HG03460 (cell line): Measurements from ENCODE around the gene RPS24.
"Not testable (repeated sequence)": the region's sequence is repeated elsewhere in the genome, so short reads cannot be mapped to it uniquely, and the experiment has no call there.

Experiments used
- ATAC-seq: cut with Tn5 transposase; IDR thresholded peaks from one replicate; pipeline ENCODE4 v1.9.1; 2021; ENCODE audit not compliant: unreplicated experiment

Gene RPS24

DNA sequence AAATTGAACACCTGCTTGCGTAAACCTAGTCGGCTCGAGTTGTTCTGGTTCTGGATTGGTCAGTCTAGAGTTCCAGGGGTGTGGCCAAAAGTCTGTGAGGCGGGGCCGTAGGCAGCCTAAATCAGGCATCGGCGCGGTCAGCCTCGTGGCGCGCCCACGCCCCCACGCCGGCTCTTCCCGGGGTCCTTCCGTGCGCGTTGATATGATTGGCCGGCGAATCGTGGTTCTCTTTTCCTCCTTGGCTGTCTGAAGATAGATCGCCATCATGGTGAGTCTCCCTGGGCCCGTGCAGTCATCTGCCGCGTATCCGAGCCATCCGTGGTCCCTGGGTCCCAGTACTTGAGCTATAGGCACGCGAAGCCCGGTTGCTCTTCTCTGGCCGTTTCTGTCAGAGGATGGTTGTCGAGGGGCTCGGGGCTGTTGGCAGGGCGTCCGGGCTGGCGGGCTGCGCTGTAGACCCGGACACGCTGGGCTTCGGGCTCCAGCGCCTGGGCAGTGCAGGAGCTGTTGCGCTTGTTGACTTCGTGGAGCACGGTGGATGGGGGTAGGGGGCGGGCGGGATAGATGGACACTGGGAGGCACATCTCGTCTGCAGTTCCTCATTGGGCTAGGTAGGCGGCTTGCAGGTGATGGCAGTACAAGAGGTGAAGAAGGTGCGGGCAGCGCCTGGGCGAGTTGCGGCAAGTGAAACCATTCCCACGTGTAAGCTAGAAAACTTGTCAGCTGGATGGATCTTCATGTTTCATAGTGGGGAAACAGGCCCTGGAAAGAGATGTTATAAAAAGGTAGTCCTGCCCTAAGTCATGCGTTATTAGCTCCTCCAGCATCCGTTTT lies at the start of gene RPS24:
TSS of gene RPS24 (plus strand) at position 227 of the 834 bp plus-strand sequence. CDS start at position 266, 39 bp downstream.
- ATAC-seq = peak; percentile 80

DNA sequence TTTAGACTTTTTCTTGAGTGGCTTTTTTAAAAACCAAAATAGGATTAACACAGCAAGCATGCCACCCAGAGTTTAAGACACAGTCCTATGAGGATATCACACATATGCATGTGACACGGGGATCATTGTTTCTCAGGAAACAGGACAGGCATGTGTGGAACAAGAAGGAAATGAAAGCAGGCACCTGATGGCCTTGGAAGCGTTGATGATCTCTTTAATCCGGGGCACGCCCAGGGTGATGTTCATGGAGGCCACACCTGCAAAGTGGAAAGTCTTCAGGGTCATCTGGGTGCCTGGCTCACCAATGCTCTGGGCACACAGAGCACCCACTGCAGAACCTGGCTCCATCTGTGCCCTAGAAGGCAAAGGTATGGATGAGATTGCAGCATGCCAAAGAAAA lies 48.7 kb upstream of the RPS24 start:
- ATAC-seq = no peak

DNA sequence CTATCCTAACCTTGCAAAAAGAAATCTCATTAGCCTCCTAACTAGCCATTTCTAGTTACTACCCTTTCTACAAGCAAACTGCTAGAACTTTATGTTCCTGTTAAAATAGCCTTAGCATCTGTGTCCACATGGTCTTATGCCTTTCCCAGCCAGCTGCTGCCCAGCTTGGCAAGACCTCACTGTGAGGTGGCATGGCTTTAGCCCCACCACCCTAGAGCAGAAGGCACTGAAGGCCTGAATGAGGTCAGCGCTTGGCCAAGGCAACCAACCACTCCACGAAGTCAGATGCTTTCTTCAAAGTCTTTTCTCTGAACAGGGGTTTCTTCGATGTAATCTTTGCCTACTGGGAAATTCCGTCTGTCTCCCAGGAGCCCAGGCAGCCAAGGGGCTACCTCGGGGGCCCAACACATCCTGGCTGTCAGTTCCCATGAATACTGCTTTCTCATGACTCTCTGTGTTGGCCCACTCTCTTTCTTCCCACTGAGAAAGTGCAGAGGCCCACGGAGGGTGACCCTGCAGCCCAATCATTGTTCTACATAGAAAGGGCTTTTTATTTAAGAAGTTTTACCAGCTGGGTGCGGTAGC lies 45.9 kb upstream of the RPS24 start:
- no peak for ATAC-seq

DNA sequence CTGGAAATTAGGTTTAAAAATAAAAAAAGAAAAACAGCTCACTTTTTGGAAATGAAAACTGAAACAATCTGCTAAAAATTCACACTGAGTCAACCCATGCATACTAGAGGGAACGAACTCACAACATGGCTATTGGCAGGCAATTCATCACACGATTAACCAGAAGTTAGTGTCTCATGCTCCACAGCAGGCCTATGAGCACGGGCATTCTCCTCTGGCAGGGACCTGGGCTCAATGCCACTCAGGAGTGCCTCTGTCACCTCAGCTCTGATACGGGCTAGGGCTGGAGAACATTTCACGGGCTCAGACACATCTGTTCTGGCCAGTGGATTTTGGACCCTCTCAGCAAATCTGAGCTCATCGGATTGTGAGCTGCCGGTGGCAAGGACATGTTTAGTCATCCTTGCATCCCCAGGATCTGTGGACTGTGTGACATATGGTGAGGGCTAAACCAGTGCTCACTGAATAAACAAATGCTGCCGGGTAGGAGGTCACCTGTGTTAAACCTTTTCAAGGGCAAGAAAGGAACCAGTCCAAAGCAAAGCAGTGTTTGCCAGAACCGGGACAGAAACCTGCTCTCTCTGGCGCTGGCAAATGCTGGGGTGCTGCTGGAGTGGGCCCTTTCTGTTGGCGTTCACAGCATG lies 44.5 kb upstream of the RPS24 start:
- ATAC-seq = no peak

DNA sequence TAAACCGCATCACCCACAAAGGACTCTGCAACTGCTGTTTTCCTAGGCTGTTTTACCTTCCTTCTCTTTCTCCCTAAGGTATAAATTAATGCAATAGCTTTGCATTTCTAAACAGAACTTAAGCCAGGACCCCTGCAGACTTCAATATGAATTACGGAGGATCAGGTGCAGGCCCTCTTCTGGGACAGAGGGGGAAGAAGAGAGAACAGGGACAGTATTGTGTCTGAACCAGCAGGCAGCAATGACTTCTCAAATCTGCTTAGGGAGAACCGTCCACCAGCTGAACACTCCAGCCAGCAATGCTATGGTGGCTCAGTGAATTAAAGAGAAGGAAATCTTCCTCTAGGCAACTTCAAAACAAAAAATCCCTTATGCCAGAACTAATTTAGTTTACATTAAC lies 40.0 kb upstream of the RPS24 start:
- ATAC-seq = no peak

DNA sequence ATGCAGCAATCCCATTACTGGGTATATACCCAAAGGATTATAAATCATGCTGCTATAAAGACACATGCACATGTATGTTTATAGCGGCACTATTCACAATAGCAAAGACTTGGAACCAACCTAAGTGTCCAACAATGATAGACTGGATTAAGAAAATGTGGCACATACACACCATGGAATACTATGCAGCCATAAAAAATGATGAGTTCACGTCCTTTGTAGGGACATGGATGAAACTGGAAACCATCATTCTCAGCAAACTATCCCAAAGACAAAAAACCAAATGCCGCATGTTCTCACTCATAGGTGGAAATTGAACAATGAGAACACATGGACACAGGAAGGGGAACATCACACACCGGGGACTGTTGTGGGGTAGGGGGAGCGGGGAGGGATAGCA lies 34.9 kb upstream of the RPS24 start:
- ATAC-seq = not testable (repeated sequence)

DNA sequence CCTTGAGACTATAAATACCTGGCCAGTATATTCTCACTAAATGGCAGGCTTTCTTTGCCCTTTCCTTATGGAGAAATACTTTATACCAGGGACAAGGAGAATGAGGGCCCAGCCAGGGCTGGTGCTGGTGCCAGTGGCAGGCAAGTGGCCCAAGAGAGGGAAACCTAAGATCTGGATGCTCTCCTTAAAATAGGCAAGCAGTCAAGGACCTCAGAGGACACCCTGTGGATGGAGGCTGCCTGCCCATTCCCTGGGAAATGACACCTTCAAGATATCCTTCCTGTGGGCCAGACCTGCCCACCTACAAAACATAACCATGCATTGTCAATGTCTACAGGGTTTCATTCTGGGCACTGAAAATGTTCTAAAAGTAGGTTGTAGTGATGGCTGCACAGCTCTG lies 33.5 kb upstream of the RPS24 start:
- ATAC-seq = no peak

DNA sequence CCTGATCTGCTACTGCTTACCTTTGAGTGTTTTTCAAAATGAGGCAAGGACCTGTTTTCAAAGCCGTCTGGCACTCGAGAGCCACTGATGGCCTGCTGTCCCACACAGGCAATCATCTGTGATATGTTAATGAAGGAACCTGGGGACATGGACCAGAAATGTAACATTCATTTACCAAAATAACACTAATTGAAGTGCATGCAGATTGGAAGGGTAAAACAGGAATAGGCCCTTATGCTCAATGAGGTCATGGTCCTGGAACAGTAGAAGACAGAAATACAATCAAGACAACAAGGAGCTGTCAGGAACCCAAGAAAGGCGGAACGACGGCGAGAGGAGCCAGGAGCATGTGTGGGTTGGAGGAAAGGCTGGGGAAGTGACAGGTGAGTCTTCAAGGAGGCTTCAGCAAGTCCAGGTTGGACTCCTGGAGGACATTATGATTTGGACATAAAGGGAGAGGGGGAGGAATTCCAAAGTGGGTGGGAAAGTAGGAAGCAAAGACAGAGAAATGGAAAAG lies 32.6 kb upstream of the RPS24 start:
- no peak for ATAC-seq

DNA sequence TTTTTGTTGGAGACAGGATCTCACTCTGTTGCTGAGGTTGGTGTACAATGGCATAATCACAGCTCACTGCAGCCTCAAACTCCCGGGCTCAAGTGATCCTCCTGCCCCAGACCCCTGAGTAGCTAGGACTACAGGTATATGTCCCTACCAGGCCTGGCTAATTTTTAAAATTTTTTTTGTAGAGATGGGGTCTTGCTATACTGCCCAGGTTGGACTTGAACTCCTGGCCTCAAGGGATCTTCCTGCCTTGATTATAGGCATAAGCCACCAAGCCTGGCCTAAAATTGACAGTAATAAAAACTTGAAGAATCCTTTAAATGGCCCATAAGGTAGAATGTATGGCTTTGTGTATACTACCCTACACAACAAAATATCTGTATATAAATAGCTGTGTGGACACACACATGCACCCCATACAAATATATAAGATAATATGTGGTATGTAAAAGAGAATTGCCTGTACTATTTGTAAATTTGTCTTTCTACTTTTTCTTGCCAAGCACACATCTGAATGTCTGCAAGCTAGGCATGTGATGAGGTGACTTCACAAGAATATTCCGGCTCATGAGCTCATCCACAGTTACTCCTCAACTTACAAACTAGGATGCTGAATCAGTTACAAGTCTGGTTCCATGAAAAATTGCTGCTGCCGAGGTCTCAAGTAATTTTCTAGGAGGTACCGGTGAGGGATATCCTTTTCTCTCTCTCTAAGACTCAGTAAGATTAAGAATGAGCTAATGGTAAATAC lies 30.9 kb upstream of the RPS24 start:
- ATAC-seq = no peak

DNA sequence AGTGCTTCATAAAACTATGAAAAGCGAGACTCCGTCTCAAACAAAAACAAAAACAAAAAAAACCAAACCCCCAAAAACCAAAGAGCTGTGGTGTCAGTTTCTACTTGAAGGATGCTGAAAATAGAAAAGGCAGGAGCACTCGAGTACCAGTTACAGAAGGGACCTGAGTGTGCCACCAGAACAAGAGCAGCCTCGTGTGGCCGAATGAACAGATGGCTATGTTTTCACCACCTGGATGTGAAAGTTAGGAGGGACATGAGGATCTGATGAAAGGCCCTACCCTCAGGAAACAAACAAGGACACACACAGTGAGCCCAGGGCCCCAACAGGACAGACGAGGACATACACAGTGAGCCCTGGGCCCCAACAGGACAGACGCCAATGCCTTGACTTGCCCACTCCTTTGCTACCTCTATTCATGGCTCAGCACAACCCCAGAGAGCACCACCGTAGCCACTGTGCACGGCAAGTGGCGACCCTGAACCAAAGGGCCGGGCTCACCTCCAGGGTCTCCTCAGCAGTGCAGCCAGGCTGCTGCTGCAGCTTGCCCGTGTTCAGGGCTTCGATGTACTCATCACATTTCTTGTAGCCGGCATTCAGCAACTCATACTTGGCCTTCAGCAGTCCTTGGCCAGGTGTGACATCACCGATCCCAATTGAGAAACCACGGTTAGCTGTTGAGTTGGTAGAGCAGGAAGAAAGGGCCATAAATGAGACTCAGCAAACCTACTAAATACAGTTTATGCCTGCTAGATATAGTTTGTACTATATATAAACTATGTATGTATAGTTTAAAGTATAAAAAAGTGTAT lies 29.2 kb upstream of the RPS24 start:
- no peak for ATAC-seq

DNA sequence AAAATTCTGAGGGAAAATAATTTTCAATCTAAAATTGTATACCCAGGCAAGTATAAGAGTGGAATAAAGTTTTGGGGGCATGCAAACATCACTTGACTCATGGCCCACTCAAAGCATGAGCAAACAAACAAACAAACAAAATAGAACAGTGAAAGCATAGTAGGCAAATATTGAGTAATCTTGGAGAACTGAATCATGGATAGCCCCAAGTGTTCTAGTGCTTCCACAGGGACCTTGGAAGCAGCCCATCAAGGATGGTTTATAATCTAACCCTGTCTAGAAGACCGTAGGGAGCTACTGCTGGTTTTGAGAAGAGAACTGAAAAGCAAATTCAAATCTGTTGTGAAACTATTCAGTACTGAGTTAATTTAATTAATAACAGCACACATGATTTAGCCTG lies 26.5 kb upstream of the RPS24 start:
- ATAC-seq = no peak

DNA sequence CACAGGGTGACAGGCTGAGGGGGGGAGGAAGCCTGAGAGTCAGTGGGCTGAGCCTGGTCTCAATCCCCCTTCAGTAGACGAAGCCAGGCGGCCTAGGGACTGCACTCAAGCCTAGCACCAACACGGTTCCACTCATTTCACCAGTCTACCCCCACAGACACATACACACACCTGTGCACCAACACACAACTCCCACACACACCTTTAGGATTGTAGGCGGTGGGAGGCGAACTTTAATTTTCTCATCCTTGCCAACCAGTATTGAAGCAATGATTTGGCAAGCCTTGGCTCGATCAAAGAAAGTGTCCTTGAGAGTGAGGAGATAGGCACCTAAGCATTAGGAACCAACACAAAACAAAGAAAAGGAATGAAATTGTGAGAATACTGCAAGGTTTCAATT lies 24.0 kb upstream of the RPS24 start:
- no peak for ATAC-seq

DNA sequence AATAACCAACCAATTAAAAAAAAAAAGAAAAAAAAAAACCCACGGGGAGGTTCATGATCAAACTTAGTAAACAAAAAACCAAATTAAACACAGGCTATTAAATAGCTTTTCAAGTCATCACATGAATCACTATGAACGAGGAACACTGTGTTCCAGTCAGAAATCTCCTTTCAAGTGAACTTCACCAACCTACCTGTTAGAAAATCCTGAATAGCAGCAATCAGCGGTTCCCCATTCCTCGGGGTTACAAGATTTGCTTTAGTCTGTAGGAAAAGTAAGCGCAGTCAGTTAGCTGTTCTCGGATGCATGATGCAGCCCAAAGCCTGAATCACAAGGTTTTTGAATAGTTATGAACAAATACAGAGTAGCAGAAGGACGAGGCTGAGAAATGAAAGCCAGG lies 23.4 kb upstream of the RPS24 start:
- no peak for ATAC-seq

DNA sequence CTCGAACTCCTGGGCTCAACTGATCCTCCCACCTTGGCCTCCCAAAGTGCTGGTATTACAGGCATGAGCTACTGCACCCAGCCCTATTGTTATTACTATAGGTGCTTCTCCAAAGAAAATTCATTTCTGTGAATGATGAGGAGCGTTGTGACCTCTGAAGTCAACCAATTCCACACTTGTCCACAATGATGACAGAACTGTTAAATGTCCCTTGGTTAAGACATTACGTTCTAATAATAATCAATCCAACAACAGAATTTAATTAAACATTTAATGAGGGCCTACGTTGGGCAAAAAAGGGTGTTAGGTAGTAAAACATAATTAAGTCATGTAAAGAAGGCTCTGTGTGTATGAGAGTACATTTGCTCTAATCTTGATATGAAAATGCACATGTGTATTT lies 22.6 kb upstream of the RPS24 start:
- no peak for ATAC-seq

DNA sequence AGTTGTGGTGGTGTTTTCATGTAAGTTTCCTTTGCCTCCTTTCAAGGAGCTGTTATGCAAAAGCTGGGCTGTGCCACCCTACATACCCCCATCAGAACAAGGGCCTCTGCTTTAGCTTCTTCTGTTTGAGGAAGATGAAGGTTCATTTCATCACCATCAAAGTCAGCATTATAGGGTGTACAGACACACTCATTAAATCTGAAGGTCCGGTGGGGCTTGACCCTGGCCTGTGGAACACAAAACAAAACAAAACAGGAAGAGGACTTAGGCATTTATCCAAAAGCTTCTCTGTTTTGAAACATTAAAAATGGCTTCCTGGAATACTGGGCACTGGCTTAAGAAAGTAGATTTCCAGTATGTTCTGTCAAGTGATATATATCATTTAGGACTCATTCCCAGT lies 20.1 kb upstream of the RPS24 start:
- no peak for ATAC-seq

DNA sequence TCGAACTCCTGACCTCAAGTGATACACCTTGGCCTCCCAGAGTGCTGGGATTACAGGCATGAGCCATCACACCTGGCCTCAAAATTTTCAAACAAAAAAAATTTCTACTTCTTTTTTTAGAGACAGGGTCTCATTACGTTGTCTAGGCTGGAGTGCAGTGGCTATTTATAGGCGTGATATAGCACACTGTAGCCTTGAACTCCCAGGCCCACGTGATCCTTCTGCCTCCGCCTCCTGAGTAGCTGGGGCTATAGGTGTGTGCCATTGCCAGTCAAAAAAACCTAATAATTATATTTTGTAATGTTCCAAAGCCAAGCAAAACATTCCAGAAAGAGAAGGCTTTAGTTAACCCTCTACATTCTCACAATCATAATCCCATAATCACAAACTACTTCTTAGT lies 18.1 kb upstream of the RPS24 start:
- ATAC-seq = no peak

DNA sequence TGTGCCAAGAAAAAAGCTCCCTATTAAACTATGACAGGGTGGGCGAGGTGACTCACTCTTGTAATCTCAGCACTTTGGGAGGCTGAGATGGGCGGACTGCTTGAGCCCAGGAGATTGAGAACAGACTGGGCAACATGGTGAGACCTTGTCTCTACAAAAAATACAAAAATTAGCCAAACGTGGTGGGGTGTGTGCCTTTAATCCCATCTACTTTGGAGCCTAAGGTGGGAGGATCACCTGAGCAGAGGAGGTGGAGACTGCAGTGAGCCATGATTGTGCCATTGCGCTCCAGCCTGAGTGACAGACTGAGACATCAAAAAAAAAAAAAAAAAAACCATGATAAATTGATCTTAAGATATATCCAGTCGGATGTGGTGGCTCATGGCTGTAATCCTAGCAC lies 15.8 kb upstream of the RPS24 start:
- no peak for ATAC-seq

DNA sequence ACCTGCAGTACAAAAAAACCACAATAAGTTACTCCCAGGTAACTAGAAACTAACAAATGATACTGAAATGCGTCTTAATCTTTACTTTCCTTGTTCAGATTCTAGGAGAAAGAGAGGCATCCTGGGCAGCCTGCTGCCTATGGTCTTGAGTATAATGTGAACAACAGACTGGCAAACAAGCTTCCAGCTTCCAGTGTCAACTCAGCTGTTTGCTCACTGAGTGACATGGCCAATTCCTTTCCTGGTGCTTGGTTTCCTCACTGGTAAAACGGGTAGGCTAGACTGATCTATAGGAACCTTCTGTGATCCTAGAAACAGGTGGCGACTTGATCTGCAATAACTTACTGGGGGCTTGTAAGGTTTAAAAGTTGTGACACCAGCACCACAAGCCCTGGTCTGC lies 14.4 kb upstream of the RPS24 start:
- ATAC-seq = no peak

DNA sequence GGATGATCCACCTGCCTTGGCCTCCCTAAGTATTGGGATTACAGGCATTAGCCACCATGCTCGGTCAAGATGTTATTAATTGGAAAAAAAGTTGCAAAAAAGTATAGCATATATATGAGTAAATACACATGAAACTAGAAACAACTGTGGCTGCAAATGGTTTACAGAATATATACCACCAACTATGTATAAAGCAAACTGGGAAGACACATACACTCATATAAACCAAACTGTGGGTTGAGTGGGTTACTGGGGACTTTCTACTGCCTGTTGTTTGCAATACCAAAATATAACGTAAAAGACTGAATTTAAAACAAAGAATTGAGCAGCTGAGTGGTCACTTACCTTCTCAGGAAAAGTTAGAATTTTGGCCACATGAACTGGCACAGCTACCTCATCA lies 12.5 kb upstream of the RPS24 start:
- ATAC-seq = no peak

DNA sequence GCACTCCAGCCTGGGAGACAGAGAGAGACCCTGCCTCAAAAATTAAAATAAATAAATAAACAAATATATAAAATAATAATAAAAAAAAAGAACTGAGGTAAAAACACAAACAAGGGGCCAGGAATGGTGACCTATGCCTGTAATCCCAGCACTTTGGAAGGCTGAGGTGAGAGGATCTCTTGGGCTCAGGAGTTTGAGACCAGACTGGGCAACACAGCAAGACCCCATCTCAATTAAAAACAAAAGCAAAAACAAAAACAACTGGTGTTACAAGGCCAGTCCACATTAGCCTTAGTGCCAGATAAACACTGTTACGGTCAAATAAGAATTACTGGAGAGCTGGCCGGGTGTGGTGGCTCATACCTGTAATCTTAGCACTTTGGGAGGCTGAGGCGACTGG lies 9.9 kb upstream of the RPS24 start:
- no peak for ATAC-seq
